Measurements from ENCODE around the gene CCDC85A.

Gene CCDC85A

GRCh38 chr2:56192664-56193305 is 9.0 kb downstream of the CCDC85A start:
- no peak for DNase-seq (ENCODE audit: low read depth in 2 of 2)

- DNase-seq (ENCODE audit: low read depth in 2 of 2): no peak
Measured at GRCh38 chr2:56195563-56195962, 11.8 kb downstream of the CCDC85A start.

DNA sequence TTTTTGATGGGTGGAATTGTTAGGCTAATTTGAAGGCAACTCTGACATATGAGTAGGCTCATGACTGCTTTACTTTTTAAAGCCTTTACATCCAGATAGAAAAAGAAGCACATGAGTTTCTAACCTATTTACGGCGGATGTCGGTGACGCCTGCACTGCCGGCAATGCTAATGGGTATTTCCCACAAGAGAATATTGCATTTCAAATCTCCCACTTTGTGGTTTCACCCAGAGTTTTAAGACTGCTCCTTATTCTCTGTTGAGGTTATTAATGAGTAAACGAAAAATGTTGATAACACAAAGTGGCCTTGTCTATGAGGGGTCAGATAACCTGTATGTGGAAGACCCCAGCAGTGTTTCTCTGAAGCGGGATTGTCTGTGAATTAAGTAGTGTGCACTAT is 14.0 kb downstream of the CCDC85A start:
- DNase-seq (ENCODE audit: low read depth in 2 of 2): no peak

DNA sequence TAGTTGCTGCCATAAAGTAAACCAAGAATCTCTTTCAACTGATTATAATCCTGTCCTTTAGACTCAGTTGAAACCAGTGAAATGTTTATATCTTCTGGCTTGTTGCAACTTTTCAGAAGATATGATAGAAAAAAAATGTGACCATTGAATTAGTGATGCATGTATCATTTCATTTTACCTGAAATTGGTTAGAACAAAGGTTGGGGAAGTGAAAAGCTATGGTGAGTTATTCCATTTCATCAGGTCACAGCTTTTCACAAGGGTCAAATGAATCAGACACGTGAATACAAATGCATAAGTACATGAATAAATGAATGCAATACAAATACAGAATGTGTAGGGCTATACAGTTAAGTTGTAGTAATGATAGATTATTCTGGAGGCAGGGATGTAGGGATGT is 15.1 kb downstream of the CCDC85A start:
- DNase-seq (ENCODE audit: low read depth in 2 of 2): no peak

GRCh38 chr2:56199492-56199891 is 15.7 kb downstream of the CCDC85A start:
- no peak for DNase-seq (ENCODE audit: low read depth in 2 of 2)

GRCh38 chr2:56202381-56203121 is 18.8 kb downstream of the CCDC85A start:
- no peak for DNase-seq (ENCODE audit: low read depth in 2 of 2)

DNA sequence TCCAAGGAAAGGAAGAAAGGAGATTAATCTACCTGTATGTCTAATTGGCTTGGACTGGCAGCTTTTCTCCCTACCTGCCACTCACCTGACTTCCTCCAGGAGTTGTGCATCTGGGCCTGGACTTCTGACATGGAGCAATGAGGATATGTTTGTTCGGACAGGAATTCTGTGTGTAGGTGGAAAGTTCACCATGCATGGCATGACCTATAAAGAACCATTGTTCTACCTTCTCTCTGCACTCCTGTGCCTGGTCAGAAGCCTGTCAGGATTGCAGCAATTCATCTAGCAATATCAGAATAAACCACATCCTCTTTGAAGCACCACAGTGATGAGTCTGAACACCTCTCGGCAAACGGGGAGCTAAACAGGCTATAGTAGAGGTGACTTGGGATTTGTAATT is 20.8 kb downstream of the CCDC85A start:
- no peak for DNase-seq (ENCODE audit: low read depth in 2 of 2)

GRCh38 chr2:56206250-56206649 is 22.5 kb downstream of the CCDC85A start:
- DNase-seq (ENCODE audit: low read depth in 2 of 2): no peak

- DNase-seq (ENCODE audit: low read depth in 2 of 2): no peak
Measured at GRCh38 chr2:56207760-56208159, 24.0 kb downstream of the CCDC85A start.

GRCh38 chr2:56208380-56208779 is 24.6 kb downstream of the CCDC85A start:
- no peak for DNase-seq (ENCODE audit: low read depth in 2 of 2)

- DNase-seq (ENCODE audit: low read depth in 2 of 2): no peak
Measured at GRCh38 chr2:56209701-56210100, 25.9 kb downstream of the CCDC85A start.

DNA sequence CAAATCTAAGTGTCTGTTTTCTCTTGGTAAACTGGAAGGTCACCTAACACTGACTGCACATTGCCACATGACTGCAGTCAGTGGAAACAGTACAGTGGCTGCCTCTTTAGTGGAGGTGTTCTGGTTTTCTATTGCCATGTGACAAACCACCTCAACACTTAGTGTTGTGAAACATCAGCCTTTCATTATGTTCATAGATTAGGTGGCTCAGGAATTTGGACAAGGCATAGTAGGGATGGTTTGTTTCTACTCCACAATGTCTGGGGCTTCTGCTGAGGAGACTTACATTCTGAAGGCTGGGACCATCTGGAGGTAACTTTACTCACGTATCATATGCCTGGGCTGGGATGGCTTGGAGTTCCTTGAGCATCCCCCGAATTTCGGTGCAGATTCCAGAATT is 26.5 kb downstream of the CCDC85A start:
- DNase-seq (ENCODE audit: low read depth in 2 of 2): no peak

DNA sequence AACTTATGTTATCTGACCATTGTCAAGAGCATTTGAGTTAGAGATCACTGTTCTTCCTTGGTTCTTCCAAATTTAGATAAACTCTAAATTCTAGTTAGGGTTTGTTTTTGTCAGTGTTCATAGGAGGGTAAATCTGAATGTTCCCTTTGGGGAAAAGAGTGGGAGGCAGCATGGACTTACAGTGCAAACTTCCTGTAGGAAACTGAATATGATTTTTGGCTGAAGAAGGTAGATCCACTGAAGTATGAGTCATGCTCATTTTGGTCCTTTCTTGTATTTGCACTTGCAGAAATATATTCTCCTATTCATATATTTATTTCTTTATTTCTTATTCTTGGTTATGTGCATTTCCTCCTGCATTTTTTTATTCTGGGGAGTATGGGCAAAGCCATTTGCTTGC is 27.3 kb downstream of the CCDC85A start:
- no peak for DNase-seq (ENCODE audit: low read depth in 2 of 2)

- DNase-seq (ENCODE audit: low read depth in 2 of 2): no peak
Measured at GRCh38 chr2:56215911-56216310, 32.1 kb downstream of the CCDC85A start.

DNA sequence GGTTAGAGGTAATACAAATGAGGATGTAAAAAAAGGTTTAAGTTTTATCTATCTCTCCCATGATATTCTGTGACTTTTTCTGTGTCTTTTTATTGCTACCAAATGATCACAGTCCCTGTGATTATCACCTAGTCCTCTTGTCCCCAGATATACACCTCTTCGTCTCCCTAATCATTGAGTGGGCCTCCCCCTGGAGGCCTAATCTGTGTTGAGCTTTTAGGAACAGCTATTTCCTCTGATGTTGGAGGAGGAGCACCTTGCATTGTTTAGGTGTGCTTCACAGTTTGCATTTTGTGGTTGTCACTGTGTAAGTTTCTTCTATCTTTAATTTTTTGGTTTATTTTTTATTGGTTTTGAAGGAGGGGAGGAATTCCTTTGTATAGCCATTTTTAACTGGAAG is 33.3 kb downstream of the CCDC85A start:
- no peak for DNase-seq (ENCODE audit: low read depth in 2 of 2)

- DNase-seq (ENCODE audit: low read depth in 2 of 2): no peak
Measured at GRCh38 chr2:56222481-56222880, 38.7 kb downstream of the CCDC85A start.

- DNase-seq (ENCODE audit: low read depth in 2 of 2): no peak
Measured at GRCh38 chr2:56224316-56224715, 40.5 kb downstream of the CCDC85A start.

DNA sequence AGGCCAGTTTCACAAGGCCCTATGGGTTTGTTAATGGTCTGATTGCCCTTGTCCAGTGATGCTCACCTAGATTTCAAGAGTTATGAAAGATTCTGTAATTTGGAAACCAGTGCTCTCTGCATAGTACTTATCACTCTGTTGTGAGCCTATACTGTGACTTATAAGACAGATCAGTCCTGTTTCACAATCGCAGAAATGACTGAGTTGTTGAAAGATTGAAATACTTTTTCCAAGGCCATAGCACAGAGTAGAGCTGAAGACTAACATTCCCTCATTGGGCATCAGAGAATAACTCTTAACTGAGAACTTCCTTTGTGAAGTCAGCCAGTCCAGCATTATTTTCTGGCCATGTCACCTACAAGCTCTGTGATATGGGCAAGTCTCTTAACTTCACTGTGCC is 44.0 kb downstream of the CCDC85A start:
- DNase-seq (ENCODE audit: low read depth in 2 of 2): no peak

- DNase-seq (ENCODE audit: low read depth in 2 of 2): no peak
Measured at GRCh38 chr2:56229397-56230060, 45.7 kb downstream of the CCDC85A start.

- DNase-seq (ENCODE audit: low read depth in 2 of 2): no peak
Measured at GRCh38 chr2:56230156-56230555, 46.4 kb downstream of the CCDC85A start.

DNA sequence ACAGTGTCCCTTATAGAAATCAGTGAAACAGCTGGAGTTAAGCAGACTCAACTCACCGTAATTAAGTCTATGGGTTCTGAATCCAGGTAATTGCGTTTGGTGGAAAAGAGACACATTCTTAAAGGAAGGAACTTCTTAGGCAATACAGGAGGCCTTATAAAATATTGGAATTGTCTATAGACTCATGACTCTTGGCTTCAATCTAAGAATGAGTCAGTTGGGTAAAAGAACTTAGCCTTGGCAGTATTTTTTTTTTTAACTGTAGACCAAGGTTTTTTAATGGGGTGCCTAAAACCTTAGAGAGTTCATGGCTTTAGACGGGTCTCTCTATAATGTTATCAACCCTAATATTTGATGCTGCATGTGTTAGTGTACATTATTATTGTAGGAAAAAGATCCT is 47.6 kb downstream of the CCDC85A start:
- DNase-seq (ENCODE audit: low read depth in 2 of 2): no peak

DNA sequence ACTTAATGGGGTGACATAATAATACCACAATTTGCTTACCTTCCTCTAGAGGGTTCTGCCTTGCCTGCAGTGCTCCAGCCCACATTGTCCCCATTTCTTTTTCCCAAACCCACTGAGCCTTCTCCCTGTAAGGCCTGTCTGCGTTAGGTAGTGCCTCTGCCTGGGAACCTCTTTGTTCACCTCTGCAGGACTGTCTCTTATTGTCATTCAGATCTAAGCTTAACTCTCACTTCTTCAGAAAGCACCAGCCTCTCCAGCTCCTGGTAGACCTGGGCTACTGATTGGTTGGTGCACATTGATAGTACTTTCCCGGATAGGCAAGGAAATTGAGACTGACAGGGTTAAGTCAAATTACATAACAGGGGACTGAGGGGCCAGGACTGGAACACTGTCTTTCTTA is 49.1 kb downstream of the CCDC85A start:
- no peak for DNase-seq (ENCODE audit: low read depth in 2 of 2)

DNA sequence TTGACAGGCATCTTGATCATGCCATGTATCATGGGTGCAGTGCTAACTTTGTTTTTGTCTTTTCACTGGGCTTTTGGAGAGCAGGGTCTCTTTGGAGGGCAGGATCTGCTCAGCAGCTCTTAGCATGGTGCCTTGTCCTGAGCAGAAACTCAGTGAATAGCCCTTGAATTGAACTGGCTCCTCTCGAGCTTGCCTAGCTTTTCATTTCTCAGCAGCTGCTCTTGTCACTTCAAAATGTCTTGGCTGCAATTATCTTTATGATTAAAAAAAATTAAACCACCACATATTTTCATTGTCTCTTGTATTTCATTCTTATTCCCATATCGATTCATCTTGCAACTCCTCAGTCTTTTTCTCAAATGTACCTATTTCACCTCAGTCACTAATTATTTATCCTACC is 50.5 kb downstream of the CCDC85A start:
- DNase-seq (ENCODE audit: low read depth in 2 of 2): no peak
